ENCODE measurements around the gene UNC45A. TPM values are rescaled to one million over a fixed set of nuclear protein-coding genes. Genes with fewer than 3 reads are reported as not detected.

UNC45A gene
- total RNA-seq, 1 experiment from 2014 or later: 101 TPM

DNA sequence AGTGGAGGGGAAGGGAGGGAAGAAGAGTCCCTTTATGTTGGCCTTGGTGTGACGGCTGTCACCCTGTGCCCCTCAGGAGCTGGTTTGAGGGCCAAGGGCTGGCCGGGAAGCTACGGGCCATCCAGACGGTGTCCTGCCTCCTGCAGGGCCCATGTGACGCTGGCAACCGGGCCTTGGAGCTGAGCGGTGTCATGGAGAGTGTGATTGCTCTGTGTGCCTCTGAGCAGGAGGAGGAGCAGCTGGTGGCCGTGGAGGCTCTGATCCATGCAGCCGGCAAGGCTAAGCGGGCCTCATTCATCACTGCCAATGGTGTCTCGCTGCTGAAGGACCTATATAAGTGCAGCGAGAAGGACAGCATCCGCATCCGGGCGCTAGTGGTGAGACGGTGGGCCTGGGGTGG lies 11.5 kb downstream of the UNC45A start (continued):
- no peak for TF ChIP-seq TCF7 (CRISPR knock-in tag; IDR thresholded peaks at IDR 0.05; ENCODE audit: low read depth)
- TF ChIP-seq E2F1 (CRISPR knock-in tag; IDR thresholded peaks at IDR 0.05): no peak
- no peak for TF ChIP-seq SMAD3 (CRISPR knock-in tag; IDR thresholded peaks at IDR 0.05; ENCODE audit: borderline replicate concordance)
- TF ChIP-seq ZNF416 (CRISPR knock-in tag; IDR thresholded peaks at IDR 0.05): no peak

GRCh38 chr15:90946941-90947576 lies 12.0 kb downstream of the UNC45A start:
- CTCF ChIA-PET: interaction anchor here (1.1 to 3.6 kb wide), 4 partner anchors 10 to 86 kb away, joined by 3 to 23 read pairs (median 8); partner anchors contain the start of gene HDDC3
- H3K27ac Mint-ChIP-seq: no peak overlapping the region
- no peak overlapping the region for H3K4me3 Mint-ChIP-seq
- no peaks in the 10 kb centered on the region for H3K27me3 Mint-ChIP-seq (ENCODE audit: low read depth)
- ATAC-seq (no peak), DNase-seq (ENCODE audit: low spot score) (no peak)
- peaks cover 74% of the 10 kb centered on the region for H3K36me3 Mint-ChIP-seq
- TF ChIP-seq ZSCAN18 (CRISPR knock-in tag; IDR thresholded peaks at IDR 0.05) (no peak), ZNF121 (CRISPR knock-in tag; IDR thresholded peaks at IDR 0.05) (peak; percentile 93)
- H3K9me3 Mint-ChIP-seq: no peaks in the 10 kb centered on the region
- H3K4me1 Mint-ChIP-seq: no peaks in the 10 kb centered on the region
- POLR2A ChIA-PET: no interaction called here

GRCh38 chr15:90947577-90948357 lies 12.7 kb downstream of the UNC45A start:
- H3K4me3 Mint-ChIP-seq: no peak overlapping the region
- POLR2A ChIA-PET: interaction anchor here (0.8 kb wide), 1 partner anchor 13 kb away, joined by 3 read pairs; the partner anchor contains the start of gene UNC45A
- TF ChIP-seq ZMAT4 (CRISPR knock-in tag; IDR thresholded peaks at IDR 0.05) (no peak), GABPB1 (CRISPR knock-in tag; IDR thresholded peaks at IDR 0.05) (no peak), JUN (CRISPR knock-in tag; IDR thresholded peaks at IDR 0.05) (no peak), NR2C2 (CRISPR knock-in tag; IDR thresholded peaks at IDR 0.05) (no peak), CBFB (CRISPR knock-in tag; IDR thresholded peaks at IDR 0.05; ENCODE audit: low read depth) (no peak), ZBTB21 (CRISPR knock-in tag; IDR thresholded peaks at IDR 0.05; ENCODE audit: borderline replicate concordance) (no peak), ZNF317 (CRISPR knock-in tag; IDR thresholded peaks at IDR 0.05; ENCODE audit: borderline replicate concordance, low read depth) (no peak), ARID4B (CRISPR knock-in tag; IDR thresholded peaks at IDR 0.05; ENCODE audit: borderline replicate concordance) (no peak), GRHL2 (CRISPR knock-in tag; IDR thresholded peaks at IDR 0.05; ENCODE audit: insufficient replicate concordance, severe bottlenecking) (no peak), ZNF671 (CRISPR knock-in tag; IDR thresholded peaks at IDR 0.05) (no peak), ZNF512 (CRISPR knock-in tag; IDR thresholded peaks at IDR 0.05; ENCODE audit: borderline replicate concordance) (no peak), NR1H2 (CRISPR knock-in tag; IDR thresholded peaks at IDR 0.05) (no peak)
- TF ChIP-seq, protein P1, sequence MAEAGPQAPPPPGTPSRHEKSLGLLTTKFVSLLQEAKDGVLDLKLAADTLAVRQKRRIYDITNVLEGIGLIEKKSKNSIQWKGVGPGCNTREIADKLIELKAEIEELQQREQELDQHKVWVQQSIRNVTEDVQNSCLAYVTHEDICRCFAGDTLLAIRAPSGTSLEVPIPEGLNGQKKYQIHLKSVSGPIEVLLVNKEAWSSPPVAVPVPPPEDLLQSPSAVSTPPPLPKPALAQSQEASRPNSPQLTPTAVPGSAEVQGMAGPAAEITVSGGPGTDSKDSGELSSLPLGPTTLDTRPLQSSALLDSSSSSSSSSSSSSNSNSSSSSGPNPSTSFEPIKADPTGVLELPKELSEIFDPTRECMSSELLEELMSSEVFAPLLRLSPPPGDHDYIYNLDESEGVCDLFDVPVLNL (CRISPR knock-in tag; IDR thresholded peaks at IDR 0.05; ENCODE audit: borderline replicate concordance, low read depth): no peak
- no peak overlapping the region for H3K27ac Mint-ChIP-seq
- ATAC-seq (no peak), DNase-seq (ENCODE audit: low spot score) (no peak)
- H3K4me1 Mint-ChIP-seq: no peaks in the 10 kb centered on the region
- CTCF ChIA-PET: interaction anchor here (0.7 to 3.6 kb wide), 6 partner anchors 9 to 85 kb away, joined by 3 to 23 read pairs (median 7); partner anchors contain the start of gene HDDC3
- peaks cover 73% of the 10 kb centered on the region for H3K36me3 Mint-ChIP-seq
- no peaks in the 10 kb centered on the region for H3K9me3 Mint-ChIP-seq
- no peaks in the 10 kb centered on the region for H3K27me3 Mint-ChIP-seq (ENCODE audit: low read depth)

All from WTC11 (cell line).